ENCODE measurements around the gene DDC.
"Not testable (repeated sequence)": the region's sequence is repeated elsewhere in the genome, so short reads cannot be mapped to it uniquely, and the experiment has no call there.

Gene DDC

GRCh38 chr7:50588937-50589336, 23.7 kb upstream of the DDC start:
- no peak for DNase-seq

DNA sequence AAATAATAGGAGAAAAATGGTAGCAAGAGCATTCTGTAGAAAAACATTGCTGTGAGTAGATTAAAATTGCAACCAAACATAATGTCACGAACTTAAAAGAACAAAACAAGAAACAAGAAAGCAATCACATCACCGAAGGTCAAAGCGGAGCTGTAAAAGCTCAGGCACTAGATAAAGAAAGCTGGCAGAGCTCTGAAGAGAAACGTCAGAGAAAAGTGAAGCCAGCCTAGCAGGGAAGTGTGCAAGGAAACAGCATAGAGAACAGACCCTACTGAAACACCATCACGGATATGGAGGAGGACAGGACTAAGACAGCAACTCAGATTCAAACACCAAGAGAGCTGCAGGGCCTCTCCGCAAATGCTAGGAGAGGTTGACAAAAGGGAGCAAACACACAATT, 22.5 kb upstream of the DDC start:
- DNase-seq = no peak

- DNase-seq = no peak
These were observed 19.7 kb upstream of the DDC start for GRCh38 chr7:50584793-50585408.

- no peak for DNase-seq
These were observed 19.2 kb upstream of the DDC start for GRCh38 chr7:50584386-50584785.

DNA sequence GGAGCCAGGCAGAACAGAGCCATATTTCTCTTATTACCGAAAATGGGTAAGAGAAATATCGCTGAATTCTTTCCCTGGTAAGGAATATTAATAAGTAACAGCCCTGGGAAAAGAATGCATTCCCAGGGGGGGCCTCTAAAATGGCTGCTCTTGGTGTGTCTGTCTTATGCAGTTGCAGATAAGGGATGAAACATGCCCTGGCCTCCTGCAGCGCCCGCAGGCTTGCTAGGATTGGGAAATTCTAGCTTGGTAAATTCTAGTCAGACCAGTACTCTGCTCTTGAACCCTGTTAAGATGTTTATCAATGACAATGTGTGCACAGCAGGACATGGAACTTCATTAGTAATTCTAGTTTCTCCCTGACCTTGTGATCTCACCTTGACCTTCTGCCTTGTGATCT, 18.1 kb upstream of the DDC start:
- not testable (repeated sequence) for DNase-seq

- not testable (repeated sequence) for DNase-seq
These were observed 17.1 kb upstream of the DDC start for GRCh38 chr7:50582271-50582670.

- not testable (repeated sequence) for DNase-seq
These were observed 15.5 kb upstream of the DDC start for GRCh38 chr7:50580666-50581065.

GRCh38 chr7:50580057-50580456, 14.9 kb upstream of the DDC start:
- no peak for DNase-seq

GRCh38 chr7:50578105-50578504, 12.9 kb upstream of the DDC start:
- DNase-seq = not testable (repeated sequence)

DNA sequence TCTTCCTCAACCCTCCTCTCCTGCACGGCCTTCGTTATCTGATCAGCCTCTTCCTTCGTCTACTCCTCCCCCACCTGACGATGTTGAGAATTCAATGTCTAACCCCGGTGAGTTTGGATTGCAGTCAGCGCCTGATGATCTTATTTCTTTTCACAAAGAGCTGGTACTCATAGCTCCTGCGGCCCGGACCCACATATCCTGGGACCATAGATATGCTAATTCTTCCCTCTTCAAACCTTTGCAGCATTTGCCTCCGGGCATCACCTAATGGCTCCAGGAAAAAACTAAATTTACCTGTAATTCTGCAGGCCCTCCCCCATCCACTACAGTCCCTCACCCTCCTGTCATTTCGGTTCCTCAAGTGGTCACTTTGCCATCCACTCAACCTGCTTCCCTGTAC, 12.4 kb upstream of the DDC start:
- DNase-seq = no peak

DNA sequence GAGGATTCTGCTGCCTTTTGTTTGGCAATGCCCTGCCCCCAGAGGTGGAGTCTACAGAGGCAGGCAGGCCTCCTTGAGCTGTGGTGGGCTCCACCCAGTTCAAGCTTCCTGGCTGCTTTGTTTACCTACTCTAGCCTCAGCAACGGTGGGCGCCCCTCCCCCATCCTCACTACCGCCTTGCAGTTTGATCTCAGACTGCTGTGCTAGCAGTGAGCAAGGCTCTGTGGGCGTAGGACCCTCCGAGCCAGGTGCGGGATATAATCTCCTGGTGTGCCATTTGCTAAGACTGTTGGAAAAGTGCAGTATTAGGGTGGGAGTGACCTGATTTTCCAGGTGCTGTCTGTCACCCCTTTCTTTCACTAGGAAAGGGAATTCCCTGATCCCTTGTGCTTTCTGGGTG, 11.2 kb upstream of the DDC start:
- DNase-seq = not testable (repeated sequence)

DNA sequence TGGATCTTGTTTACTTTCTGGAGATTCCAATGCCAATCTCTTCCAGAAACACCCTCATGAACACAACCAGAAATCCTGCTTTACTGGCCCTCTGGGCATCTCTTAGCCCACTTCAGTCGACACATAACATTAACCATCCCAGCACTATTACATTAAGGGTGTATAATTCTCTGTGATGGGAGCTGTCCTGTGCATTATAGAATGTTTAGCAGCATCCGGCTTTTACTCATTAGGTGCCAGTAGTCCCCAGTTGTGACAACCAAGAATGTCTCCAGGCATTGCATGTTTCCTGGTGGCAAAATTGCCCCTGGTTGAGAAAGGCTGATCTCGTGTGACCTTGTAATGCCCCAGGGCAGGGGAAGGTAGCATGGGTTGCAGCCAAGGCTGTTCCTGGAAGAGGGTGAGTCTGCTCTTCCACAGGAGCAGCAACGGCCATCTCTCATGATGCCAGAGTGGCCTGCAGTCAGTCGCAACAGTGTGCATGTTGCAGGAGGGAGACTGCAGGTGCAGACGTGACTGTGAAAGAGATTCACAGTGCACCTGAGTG, 2.6 kb upstream of the DDC start:
- DNase-seq = no peak

DNA sequence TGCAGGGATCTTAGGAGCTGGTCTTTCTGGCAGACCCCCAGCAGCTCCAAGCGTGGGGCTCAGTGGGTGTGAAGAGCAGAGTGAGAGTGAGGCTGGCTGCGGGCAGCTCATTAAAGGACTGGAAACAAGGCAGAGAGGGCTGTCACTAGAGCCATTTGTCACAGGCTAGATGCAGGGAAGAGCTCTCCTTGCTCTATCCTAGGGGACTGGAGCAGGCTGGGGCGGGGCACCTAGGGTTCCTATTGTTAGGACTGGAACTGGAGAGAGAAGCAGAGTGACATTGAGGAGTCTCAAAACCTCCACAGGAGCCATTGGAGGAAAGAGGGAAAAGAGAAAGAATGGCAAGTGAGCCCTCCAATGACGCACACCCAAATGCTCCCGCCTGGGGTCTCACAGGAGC, 772 bp upstream of the DDC start:
- DNase-seq = no peak

DNA sequence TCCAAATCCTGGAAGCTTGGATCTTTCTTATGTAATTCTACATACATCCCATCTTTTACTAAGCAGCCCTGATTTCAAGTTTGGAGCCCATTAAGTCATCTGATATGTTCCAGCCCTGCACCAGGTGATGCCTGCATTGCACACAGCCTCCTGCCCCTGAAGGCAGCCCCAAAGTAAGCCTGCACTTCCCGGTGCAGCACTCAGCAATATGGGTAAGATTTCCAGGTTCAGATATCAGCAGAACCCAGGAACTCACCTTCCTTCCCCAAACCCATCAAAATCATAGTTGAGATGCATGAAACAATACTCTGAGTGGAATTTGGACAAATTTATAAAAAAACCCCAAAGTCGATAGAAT, 333 bp upstream of the DDC start:
- DNase-seq = no peak

DNA sequence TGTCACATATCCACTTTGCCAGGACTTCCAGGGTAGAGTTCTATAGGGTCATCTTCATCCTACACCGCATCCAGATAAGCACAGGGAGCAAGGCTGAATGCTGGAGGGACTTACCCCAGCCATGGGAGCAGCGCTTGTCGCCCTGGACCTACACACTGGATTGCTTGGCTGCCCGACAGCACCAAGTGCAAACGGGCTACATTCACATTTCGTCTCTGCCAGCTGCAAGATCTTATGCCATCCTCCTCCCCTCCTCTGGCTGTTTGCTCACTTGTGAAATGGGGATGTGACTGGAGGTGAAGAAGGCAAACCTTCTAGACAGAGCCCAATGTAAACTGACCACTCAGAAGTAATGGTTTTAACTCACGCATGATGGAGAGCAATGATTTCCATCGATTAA, 1.0 kb downstream of the DDC start:
- DNase-seq = no peak

GRCh38 chr7:50562136-50562535, 3.1 kb downstream of the DDC start:
- no peak for DNase-seq

GRCh38 chr7:50560865-50561351, 4.3 kb downstream of the DDC start:
- no peak for DNase-seq

GRCh38 chr7:50559881-50560280, 5.3 kb downstream of the DDC start:
- no peak for DNase-seq

GRCh38 chr7:50558294-50559053, 6.7 kb downstream of the DDC start:
- no peak for DNase-seq

DNA sequence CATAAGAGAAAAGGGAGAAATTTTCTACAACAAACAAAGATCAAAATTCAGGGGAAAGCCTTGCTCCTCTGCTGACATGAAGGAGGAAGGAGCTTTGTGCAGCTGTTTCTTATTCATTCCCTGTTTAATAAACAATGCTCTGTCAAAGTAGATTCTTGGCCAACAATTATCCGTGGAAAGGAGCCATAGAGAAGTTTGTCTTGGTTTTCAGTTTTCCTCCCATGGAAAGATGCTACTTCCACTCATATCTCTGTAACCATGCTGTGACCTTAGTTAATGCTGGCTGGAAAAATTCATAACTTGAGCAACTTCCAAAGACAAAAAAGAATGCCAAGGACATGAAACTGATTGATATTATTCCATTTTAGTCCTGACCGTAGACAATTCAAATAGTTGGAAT, 8.1 kb downstream of the DDC start:
- DNase-seq = no peak

- DNase-seq = no peak
These were observed 8.8 kb downstream of the DDC start for GRCh38 chr7:50556247-50556991.

- no peak for DNase-seq
These were observed 9.5 kb downstream of the DDC start for GRCh38 chr7:50555594-50556140.

Measured in 8988T (cell line).